BE2C (cell line): Measurements from ENCODE around the gene NXPH1.

Experiments used
- DNase-seq: peaks from one replicate; pipeline ENCODE4 v3.0.0-alpha.2; 2020
- H3K27me3 ChIP-seq: fragments of 250-450 bp; sonication (Bioruptor Pico); 2 replicates; pipeline ENCODE4 v1.5.1; 2020; ENCODE audit warnings: mild to moderate bottlenecking
- H3K36me3 ChIP-seq: fragments of 250-450 bp; sonication (Bioruptor Pico); 2 replicates; pipeline ENCODE4 v1.5.1; 2020; ENCODE audit warnings: mild to moderate bottlenecking
- H3K4me1 ChIP-seq: fragments of 250-450 bp; sonication (Bioruptor Pico); 2 replicates; pipeline ENCODE4 v1.5.1; 2020
- H3K4me3 ChIP-seq: 2 replicates; pipeline ENCODE4 v1.5.1; 2011; ENCODE audit warnings: low read depth, low read length
- H3K9me3 ChIP-seq: fragments of 250-450 bp; sonication (Bioruptor Pico); 2 replicates; pipeline ENCODE4 v1.5.1; 2020
- TF ChIP-seq, protein P1 (sequence below): IDR thresholded peaks from 2 replicates; pipeline ENCODE4 v1.5.1; 2012; ENCODE audit warnings: mild to moderate bottlenecking, low read depth, low read length

The NXPH1 gene

GRCh38 chr7:8613191-8613590, 179.8 kb downstream of the NXPH1 start:
- no peak for DNase-seq
- H3K27me3 ChIP-seq = no peaks in the 10 kb centered on the region
- H3K4me3 ChIP-seq = no peak overlapping the region
- H3K4me1 ChIP-seq = no peaks in the 10 kb centered on the region
- H3K36me3 ChIP-seq = no peaks in the 10 kb centered on the region
- TF ChIP-seq, protein P1, sequence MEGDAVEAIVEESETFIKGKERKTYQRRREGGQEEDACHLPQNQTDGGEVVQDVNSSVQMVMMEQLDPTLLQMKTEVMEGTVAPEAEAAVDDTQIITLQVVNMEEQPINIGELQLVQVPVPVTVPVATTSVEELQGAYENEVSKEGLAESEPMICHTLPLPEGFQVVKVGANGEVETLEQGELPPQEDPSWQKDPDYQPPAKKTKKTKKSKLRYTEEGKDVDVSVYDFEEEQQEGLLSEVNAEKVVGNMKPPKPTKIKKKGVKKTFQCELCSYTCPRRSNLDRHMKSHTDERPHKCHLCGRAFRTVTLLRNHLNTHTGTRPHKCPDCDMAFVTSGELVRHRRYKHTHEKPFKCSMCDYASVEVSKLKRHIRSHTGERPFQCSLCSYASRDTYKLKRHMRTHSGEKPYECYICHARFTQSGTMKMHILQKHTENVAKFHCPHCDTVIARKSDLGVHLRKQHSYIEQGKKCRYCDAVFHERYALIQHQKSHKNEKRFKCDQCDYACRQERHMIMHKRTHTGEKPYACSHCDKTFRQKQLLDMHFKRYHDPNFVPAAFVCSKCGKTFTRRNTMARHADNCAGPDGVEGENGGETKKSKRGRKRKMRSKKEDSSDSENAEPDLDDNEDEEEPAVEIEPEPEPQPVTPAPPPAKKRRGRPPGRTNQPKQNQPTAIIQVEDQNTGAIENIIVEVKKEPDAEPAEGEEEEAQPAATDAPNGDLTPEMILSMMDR = no peak
- H3K9me3 ChIP-seq = no peaks in the 10 kb centered on the region

GRCh38 chr7:8615019-8615418, 181.6 kb downstream of the NXPH1 start:
- no peak for DNase-seq

DNA sequence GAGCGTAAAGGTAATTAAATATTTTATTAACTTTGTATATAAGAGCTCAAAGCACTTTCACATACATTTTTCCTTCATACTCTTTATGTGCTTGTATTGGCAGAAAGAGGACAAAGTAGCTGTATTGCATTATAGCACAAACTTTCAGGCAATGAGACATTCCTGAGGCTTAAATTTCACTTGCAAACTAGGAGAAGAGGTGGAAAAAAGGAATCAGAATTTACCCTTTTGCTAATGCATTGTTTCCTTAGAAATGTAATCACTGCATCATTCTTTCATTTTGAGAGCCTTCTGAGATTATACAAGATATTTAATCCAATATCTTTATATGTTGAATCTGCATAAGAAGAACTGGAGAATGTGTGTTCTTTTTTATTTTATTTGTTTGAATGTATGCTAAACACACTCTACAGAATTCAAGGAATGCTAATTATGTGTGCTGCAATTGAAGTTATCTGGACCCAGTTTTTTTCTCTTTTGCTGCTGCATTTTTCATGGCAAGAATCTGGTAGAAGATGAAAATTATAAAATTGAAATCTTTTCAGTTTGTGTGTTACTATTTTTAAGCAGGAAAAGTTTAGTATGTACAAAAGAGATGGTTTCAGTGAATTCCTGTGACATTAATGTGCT, 185.1 kb downstream of the NXPH1 start:
- Histone ChIP-seq H3K27me3 (no peaks in the 10 kb centered on the region), H3K9me3 (no peaks in the 10 kb centered on the region), H3K4me1 (no peaks in the 10 kb centered on the region), H3K4me3 (no peak overlapping the region), H3K36me3 (no peaks in the 10 kb centered on the region)
- TF ChIP-seq, protein P1 = no peak
- DNase-seq = no peak

More at GRCh38 chr7:8615019-8615418, 181.6 kb downstream of the NXPH1 start:
- H3K36me3 ChIP-seq = no peaks in the 10 kb centered on the region
- no peaks in the 10 kb centered on the region for H3K9me3 ChIP-seq
- H3K4me3 ChIP-seq = no peak overlapping the region
- H3K4me1 ChIP-seq = no peaks in the 10 kb centered on the region
- H3K27me3 ChIP-seq = no peaks in the 10 kb centered on the region
- TF ChIP-seq, protein P1 = no peak

DNA sequence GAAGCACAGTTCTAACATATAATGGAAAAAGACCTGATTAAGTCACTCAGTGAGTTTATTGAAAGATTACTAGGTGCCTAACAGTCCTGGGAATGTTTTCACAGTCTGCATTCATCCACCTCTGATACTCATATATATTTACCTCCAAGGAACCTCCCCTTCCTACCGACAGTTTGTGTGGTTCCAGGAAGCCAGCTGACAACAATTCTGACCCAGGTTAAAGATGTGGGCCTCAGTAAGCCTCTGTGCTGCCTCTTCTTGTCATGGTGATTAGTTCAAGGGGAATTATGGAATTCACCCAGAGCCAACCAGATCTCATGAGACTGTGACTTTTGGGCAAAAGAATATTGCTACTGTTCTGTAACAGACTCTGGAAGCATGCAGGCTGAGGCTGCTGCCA, 186.8 kb downstream of the NXPH1 start:
- TF ChIP-seq, protein P1 = no peak
- DNase-seq = no peak
- no peaks in the 10 kb centered on the region for H3K9me3 ChIP-seq
- no peaks in the 10 kb centered on the region for H3K27me3 ChIP-seq
- H3K36me3 ChIP-seq = no peaks in the 10 kb centered on the region
- no peak overlapping the region for H3K4me3 ChIP-seq
- no peaks in the 10 kb centered on the region for H3K4me1 ChIP-seq

DNA sequence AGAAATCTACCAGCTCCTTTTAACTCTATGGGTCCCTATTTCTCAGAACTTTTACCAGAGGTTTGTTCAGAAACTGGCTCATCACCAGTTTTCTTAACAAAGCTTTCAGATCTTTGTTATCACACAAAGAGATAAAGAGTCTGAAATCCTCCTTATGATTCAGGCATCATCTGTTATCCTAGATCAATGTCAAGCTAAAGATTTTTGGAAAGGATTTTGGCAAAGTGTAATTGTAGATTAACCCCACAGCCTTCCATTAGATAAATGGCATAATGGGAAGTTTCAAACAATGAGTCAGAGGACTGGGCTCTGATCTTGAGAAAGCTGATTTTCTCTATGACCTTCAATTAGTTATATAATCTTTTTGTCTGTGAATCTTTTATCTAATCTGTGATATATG, 192.2 kb downstream of the NXPH1 start:
- Histone ChIP-seq H3K27me3 (no peaks in the 10 kb centered on the region), H3K4me3 (no peak overlapping the region), H3K36me3 (no peaks in the 10 kb centered on the region), H3K4me1 (no peaks in the 10 kb centered on the region), H3K9me3 (no peaks in the 10 kb centered on the region)
- DNase-seq = no peak
- TF ChIP-seq, protein P1 = no peak

DNA sequence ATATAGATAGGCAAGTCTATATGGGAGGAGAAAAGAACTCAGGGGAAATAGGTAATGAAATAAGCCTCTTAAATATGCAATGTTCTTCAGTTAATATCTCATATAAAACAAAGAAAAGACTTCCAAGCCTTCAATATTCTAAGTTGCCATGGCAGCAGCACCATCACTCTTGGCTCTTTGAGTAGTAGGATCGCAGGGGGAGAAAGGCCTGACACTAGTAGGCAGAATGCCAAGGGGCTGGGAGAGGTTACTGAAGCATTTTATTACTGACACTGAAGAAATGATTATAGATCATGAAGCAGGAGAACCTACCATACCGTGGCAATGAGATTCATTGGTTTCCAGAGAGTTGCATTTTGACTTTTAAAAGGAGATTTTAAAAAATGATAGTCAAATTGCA, 193.9 kb downstream of the NXPH1 start:
- Histone ChIP-seq H3K4me1 (no peaks in the 10 kb centered on the region), H3K27me3 (no peaks in the 10 kb centered on the region), H3K9me3 (no peaks in the 10 kb centered on the region), H3K4me3 (no peak overlapping the region), H3K36me3 (no peaks in the 10 kb centered on the region)
- TF ChIP-seq, protein P1 = no peak
- peak; percentile 27 for DNase-seq
